ENCODE data around the gene MAML1.

DNA sequence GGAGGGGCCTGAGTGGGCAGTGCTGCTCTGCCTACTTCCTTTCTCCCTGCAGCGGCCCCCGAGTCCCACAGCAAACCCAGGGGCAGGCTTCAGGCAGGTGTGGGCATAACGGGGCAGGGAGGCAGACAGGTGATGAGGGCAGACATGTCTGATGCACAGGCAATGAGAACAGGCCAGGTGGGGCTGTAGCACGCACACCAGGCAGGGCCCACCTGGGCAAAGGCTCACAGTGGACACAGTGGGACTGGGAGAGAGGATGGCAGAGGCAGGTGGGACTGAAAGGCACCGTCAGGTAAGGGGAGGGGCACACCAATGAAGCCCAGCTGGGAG, 67.0 kb downstream of the MAML1 start:
- TF ChIP-seq, protein P1, sequence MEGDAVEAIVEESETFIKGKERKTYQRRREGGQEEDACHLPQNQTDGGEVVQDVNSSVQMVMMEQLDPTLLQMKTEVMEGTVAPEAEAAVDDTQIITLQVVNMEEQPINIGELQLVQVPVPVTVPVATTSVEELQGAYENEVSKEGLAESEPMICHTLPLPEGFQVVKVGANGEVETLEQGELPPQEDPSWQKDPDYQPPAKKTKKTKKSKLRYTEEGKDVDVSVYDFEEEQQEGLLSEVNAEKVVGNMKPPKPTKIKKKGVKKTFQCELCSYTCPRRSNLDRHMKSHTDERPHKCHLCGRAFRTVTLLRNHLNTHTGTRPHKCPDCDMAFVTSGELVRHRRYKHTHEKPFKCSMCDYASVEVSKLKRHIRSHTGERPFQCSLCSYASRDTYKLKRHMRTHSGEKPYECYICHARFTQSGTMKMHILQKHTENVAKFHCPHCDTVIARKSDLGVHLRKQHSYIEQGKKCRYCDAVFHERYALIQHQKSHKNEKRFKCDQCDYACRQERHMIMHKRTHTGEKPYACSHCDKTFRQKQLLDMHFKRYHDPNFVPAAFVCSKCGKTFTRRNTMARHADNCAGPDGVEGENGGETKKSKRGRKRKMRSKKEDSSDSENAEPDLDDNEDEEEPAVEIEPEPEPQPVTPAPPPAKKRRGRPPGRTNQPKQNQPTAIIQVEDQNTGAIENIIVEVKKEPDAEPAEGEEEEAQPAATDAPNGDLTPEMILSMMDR (IDR thresholded peaks at IDR 0.05) = no peak
- TF ChIP-seq POLR2AphosphoS5 (IDR thresholded peaks at IDR 0.05) (no peak), POLR2A (IDR thresholded peaks at IDR 0.05) (no peak)

All from gastroesophageal sphincter (tissue), 3 donors.